ENCODE measurements around the gene HDDC2.
A peak's percentile ranks its signal among the peaks of the same experiment; 100 is the strongest.

Gene HDDC2, protein sequence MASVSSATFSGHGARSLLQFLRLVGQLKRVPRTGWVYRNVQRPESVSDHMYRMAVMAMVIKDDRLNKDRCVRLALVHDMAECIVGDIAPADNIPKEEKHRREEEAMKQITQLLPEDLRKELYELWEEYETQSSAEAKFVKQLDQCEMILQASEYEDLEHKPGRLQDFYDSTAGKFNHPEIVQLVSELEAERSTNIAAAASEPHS

GRCh38 chr6:125301435-125302391 is at the start of gene HDDC2:
Gene HDDC2, minus strand, starts transcription at chr6:125301967. Its CDS starts 35 bp downstream, at chr6:125301932.
- peak in 2 of 3 experiments; percentile 25 to 55 for DNase-seq (ENCODE audit: low read depth in 3 of 3)

DNA sequence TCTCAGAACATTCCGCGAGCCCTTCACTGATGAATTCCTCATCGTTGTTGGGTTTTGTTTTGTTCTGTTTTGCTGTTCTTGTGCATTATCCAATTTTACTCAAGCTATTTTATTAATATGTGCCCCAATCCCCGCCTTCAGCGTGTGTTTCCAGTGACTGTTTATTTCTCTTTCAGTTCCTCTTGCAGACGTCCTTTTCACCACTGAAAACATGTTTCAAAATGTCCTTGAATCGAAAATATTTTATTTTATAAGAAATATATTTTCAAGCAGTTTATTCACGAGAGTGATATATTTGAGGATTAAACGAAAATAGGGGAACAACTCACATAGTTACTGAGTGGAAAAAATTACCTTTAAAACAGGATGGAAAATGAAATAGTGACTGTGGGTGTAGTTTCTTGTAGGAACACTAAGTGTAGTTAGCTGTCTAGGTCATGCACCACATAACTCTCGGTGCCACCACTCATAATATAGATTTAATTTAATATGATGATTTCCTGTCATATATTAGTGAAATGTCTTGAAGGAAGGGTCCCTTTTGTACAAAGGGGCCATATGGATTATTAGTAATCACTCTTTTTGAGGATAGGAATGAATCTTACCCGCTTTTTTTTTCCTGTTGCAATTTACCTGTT is 45.3 kb upstream of the HDDC2 start:
- DNase-seq (ENCODE audit: low read depth in 3 of 3): no peak

DNA sequence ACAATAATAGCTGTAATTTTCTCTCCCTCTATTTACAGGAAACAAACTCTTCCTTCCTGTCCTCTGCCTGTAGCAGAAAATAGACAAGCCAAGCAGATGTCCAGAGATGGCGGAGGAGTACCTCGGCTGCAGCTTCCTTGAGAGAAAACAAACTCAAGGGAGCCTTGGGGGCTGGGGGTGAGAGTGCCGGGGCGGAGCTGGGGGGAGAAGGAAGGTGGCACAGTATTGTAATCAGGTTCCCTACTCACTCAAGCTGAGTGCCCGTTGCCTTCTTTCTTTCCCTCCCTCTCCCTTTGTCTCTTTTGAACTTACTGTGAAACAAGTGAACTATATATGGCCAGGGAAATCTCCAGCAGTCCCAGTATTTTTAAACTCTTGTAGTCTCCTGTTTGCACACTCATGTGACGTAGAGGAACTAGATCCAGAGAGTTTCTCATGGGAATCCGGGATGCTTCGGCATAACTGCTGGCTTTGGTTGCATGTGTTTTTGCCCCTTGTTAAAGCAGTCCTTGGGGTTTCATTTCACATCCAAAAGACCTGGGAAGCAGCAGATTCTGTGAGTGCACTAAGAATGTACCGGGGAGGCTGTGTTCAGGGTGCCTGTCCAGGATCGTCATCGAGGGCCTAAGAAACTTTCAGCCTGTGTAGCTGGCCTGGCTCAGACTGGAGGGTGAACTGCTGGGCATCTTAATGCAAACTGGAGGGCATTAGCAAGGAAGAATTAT is 44.6 kb upstream of the HDDC2 start:
- DNase-seq (ENCODE audit: low read depth in 3 of 3): no peak

- DNase-seq (ENCODE audit: low read depth in 3 of 3): no peak
These were observed 39.7 kb upstream of the HDDC2 start for GRCh38 chr6:125341460-125341859.

DNA sequence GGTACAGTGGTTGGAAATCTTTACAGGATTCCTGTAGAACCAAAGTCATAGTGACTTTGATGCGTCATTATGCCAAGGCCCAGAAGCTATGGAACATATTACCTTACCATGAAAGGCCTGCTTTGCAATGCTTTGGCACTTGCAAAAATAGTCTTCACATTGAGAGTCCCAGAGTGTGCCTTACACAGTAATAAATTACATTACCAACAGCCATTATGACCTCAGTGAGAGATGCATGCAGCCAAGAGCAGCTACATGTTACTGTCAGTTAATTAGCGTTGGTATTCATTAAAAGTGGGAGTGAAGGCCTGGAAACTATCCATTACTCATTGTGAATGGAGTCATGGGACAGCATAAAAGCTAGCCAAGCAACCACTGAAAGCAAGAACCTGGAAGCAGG is 39.2 kb upstream of the HDDC2 start:
- no peak for DNase-seq (ENCODE audit: low read depth in 3 of 3)

DNA sequence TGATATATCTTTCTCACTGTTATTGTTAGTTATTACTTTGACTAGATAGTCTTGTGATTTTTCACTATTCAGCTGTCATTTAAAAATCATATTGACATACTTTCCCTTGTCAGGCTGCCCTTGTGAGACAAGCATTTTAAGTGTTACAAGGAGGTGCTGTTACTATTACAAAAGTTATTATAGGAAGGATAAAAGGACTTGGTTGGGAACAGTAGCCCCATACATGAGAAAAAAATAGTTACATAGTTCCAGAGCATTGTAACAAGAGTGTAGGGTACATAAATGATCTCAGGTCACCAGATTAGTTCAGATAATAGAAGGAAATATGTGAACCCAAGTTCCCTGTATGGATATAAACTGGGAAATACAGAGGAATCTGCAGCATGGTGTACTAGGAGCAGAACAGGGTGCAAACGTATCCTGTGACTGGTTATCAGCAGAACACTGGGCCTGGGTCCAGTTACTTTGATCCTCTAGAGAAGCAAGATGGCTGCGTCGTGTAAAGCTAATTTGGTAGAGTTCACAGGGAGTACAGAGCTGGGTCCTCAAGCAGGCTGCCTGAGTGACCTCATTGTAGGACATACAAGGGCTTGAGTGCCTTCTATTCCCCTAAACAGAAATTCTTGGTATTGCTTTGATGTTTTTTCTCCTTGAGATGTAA is 38.5 kb upstream of the HDDC2 start:
- no peak for DNase-seq (ENCODE audit: low read depth in 3 of 3)

DNA sequence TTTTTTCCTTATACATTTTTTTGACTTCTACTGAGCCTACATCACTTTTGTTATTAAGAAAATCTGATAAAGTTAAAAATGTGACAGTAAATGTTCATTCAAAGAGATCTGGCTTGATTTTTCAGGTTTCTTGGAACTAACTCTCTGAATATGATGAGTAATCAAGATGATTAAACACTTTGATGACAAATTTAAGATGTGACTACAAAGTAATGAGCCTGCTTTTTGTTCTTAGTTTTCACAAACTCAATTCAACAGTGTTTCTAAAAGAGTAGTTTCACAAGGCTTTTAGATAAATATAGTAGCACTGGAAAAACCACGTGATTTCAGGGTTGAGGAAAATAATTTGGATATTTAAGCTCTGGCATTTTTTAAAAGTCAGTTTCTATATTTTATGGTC is 37.9 kb upstream of the HDDC2 start:
- no peak for DNase-seq (ENCODE audit: low read depth in 3 of 3)

GRCh38 chr6:125338381-125338780 is 36.6 kb upstream of the HDDC2 start:
- no peak for DNase-seq (ENCODE audit: low read depth in 3 of 3)

- no peak for DNase-seq (ENCODE audit: low read depth in 3 of 3)
These were observed 35.9 kb upstream of the HDDC2 start for GRCh38 chr6:125337706-125338105.

GRCh38 chr6:125332664-125333063 is 30.9 kb upstream of the HDDC2 start:
- DNase-seq (ENCODE audit: low read depth in 3 of 3): no peak

- DNase-seq (ENCODE audit: low read depth in 3 of 3): no peak
These were observed 23.8 kb upstream of the HDDC2 start for GRCh38 chr6:125325586-125325985.

GRCh38 chr6:125323376-125323775 is 21.6 kb upstream of the HDDC2 start:
- no peak for DNase-seq (ENCODE audit: low read depth in 3 of 3)

- DNase-seq (ENCODE audit: low read depth in 3 of 3): no peak
These were observed 14.9 kb upstream of the HDDC2 start for GRCh38 chr6:125316621-125317020.

DNA sequence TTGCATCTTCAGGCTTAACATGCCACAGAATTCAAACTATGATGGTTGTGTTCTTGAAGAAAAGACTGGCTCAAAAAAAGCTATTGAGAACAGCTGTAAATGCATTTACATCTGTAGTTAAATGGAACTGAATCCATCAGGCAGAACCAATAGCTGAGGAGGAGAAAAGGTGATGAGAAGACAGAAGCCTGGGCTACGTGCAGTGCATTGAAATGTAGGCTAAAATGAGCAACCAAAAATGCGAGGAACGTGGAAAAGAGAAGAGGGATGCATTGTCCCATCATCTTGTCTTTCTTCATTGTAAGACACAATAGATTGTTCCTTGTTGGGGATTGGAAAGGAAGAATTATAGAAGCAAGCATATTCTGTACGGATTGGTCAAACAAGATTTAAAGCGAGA is 13.8 kb upstream of the HDDC2 start:
- DNase-seq (ENCODE audit: low read depth in 3 of 3): no peak

GRCh38 chr6:125314009-125314581 is 12.3 kb upstream of the HDDC2 start:
- peak in 2 of 3 experiments; percentile 6 to 26 for DNase-seq (ENCODE audit: low read depth in 3 of 3)

- no peak for DNase-seq (ENCODE audit: low read depth in 3 of 3)
These were observed 11.2 kb upstream of the HDDC2 start for GRCh38 chr6:125312950-125313349.

- DNase-seq (ENCODE audit: low read depth in 3 of 3): no peak
These were observed 10.7 kb upstream of the HDDC2 start for GRCh38 chr6:125312478-125312877.

GRCh38 chr6:125310994-125311649 is 9.4 kb upstream of the HDDC2 start:
- DNase-seq (ENCODE audit: low read depth in 3 of 3): no peak

GRCh38 chr6:125307964-125308615 is 6.3 kb upstream of the HDDC2 start:
- DNase-seq (ENCODE audit: low read depth in 3 of 3): no peak
